HCEC 1CT (cell line): ENCODE measurements around the gene ATRIP.
"Not testable (repeated sequence)": the region's sequence is repeated elsewhere in the genome, so short reads cannot be mapped to it uniquely, and the experiment has no call there.

Experiments used
- DNase-seq: peaks from one replicate; pipeline ENCODE4 v3.0.0-alpha.2; 2017

Gene ATRIP

DNA sequence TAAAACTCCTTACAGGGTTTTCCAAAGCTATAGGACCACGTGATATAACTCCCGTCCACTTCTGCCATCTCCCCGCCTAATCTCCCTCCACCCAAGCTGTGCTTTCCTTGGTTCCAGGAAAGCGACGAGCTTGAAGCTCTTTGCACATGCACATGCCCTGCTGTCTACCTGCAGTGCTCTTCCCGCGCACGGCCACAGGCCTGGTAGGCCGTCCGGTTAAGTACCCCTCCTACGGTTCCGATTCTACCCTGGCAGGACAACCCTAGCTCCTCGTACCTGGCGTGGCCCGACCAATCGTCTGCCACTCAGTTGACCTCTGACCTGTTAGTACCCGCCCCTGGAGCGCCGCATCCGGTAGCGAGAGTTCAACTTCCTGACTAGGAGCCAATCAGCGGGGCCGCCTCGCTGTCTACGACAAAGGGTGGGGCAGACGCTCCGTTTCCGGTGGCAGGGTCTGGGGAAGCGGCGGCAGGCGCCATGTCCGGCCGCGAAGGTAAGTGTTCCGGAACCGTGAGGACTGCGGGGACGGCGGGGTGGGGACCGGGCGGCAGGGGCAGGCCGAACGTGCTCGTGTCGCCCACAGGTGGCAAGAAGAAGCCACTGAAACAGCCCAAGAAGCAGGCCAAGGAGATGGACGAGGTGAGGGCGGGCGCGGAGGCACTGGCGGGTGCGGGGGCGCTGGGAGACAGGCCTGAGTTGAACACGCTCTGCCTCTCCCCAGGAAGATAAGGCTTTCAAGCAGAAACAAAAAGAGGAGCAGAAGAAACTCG is 6.5 kb upstream of the ATRIP start, which contains the start of the genes CCDC51 and TMA7:
TSS of gene CCDC51 (minus strand) at position 300 of the 770 bp plus-strand sequence. CDS start 4,991 bp downstream, outside the sequence.
TSS of gene TMA7 (plus strand) at position 438 of the 770 bp plus-strand sequence. CDS start at position 478, 40 bp downstream.
- DNase-seq, result peak; percentile 96

DNA sequence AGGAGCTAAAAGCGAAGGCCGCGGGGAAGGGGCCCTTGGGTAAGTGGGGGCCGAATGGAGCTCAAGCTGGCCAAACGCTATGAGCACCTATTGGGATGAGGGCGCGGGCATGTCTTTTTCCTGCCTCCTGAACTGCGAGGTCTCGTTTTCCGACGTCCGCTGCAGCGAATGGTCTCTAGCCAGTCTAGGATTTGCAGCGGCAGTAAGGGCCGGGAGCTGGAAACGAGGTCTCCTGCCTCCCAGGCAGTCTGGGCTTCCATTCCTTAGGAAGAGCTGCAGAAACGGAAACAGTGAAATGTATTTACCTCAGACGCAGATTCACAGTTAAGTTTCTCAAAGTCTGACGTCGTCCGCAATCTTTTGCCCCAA is 6.0 kb upstream of the ATRIP start:
- no peak for DNase-seq

DNA sequence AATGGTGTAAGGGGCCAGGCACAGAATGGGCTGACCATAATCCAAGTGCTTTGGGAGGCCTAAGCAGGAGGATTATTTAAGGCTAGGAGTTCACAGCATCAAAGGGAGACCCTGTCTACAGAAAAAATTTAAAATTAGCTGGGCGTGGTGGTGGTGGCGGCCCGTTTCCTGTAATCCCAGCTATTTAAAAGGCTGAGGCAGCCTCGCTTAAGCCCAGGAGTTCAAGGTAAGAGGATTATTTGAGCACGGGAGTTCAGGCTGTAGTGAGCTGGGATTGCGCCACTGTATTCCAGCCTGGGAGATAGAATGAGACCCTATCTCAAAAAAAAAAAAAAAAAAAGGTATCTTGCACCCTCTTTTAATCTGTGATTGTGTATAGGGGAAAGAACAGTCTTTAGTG is 4.6 kb upstream of the ATRIP start:
- no peak for DNase-seq

DNA sequence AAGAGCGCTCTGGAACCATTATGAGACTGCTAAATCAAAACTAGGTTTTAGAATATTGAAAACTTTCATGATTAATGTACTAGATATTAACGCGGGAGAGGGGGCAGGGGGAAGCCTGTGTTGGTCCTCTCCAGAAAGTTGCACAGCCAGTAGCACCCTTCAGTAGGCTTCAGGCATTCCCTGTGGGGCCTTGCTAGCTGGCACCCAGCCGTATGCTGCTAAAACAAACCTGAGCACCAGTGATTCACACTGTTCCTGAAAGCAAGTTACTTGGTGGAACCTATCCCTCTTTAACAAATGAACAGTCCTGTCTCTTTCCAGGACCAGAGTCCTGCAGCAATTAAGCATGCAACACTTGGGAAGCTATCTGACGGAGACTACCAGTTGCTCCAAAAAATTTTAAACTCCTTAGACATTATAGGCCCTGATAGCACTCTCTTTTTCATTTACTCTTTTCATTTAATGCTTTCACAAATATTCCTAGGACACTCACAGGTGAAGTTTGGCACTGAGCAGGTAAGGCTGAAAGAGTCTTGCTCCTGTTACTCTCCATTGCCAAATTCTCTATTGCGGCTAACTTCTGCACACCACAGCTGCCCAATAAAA is 1.2 kb upstream of the ATRIP start:
- no peak for DNase-seq

DNA sequence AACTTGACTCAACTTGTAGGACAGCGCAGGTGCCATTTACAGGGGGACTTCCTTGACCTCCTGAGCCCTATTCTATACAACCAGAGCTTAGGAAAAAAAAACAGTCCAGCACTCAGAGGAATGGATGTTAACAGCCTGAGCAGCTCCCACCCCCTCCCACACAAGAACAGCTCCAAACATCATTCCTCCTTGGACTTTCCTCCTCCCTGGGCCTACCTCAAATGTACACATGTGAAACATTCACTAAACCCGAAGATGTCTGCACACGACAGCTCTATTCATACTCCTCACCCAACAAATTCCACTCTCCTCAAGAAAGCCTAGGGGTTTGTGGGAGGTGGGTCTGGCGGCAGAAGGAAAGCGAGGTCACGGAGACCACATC is 503 bp upstream of the ATRIP start:
- no peak for DNase-seq

DNA sequence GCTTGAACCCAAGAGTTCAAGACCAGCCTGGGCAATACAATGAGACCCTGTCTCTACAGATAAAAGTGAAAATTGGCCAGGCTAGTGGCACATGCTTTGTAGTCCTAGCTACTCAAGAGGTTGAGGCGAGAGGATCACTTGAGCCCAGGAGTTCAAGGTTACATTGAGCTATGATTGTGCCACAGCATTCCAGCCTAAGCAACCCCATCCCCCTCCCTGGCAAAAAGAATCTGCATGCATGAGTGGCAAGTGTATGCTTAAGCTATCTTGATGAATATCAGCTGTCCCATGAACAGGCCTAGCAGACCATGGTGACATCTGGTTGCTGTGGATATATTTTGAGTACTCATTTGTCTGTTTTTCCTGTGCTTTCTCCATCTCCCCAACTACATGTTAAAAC is 4.7 kb downstream of the ATRIP start:
- DNase-seq, result no peak

DNA sequence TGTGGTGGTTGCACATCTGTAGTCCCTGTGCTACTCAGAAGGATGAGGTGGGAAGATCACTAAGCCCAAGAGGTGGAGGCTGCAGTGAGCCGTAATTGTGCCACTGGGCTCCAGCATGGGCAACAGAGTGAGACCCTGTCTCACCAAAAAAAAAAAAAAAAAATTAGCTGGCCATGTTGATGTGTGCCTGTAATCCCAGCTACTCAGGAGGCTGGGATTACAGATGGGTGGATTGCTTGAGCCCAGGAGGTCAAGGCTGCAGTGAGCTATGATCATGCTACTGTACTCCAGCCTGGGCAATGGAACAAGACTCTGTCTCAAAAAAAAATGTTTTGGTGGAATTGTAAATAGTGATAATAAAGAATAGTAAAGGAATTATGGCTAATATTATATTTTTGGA is 9.9 kb downstream of the ATRIP start:
- no peak for DNase-seq

DNA sequence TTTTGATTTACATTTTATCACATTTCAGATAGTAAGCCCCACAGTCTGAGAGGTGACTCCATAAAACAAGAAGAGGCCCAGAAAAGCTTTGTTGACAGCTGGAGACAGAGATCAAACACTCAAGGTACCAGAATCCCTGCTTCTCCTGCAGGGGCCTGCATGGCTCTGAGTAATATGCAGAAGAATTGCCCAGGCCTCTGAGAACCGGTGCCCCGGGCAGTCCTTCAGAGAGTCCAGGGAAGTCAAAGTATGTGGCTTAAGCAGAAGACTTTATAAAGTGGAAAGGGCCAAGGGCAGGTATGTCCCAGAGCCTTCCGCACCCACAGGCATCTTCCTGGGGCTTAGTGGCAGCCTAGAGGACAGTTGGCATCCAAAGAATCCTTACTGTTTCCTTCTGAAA is 12.8 kb downstream of the ATRIP start:
- no peak for DNase-seq

DNA sequence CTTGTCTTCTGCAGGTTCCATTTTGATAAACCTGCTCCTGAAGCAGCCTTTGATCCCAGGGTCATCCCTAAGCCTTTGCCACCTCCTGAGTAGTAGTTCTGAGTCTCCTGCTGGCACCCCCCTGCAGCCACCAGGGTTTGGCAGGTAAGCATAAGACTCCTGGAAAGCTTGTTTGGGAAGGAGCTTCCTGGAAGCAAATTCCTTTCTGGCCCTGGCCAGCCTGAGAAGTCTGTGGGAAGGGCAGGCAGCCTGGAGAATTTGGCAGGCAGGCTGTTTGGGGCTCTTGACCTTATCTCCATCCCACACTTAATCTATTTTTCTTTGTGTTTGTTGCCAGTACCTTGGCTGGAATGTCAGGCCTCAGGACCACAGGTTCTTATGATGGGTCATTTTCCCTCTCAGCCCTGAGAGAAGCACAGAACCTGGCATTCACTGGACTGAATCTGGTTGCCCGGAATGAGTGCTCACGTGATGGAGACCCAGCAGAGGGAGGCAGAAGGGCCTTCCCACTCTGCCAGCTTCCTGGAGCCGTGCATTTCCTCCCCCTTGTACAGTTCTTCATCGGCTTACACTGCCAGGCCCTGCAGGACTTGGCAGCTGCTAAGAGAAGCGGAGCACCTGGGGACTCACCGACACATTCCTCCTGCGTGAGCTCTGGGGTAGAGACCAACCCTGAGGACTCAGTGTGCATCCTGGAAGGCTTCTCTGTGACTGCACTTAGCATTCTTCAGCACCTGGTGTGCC is 13.4 kb downstream of the ATRIP start:
- DNase-seq, result no peak

DNA sequence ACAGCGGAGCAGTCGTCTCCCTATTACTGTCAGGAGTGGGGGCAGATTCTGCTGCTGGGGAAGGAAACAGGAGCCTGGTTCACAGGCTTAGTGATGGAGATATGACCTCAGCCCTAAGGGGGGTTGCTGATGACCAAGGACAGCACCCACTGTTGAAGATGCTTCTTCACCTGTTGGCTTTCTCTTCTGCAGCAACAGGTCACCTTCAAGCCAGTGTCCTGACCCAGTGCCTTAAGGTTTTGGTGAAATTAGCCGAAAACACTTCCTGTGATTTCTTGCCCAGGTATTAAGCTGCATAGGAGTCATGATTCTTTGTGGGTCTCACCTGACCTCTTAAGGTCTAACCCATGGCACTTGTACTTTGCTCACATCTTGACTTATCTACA is 14.0 kb downstream of the ATRIP start:
- no peak for DNase-seq

DNA sequence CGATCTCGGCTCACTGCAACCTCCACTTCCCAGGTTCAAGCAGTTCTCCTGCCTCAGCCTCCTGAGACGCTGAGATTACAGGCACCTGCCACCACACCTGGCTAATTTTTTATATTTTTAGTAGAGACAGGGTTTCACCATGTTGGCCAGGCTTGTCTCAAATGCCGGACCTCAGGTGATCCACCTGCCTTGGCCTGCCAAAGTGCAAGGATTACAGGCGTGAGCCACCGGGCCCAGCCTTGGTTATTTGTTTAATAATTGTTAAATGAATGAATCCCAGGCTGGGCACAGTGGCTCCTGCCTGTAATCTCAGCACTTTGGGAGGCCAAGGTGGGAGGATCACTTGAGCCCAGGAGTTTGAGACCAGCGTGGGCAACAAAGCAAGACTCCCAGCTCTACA is 15.2 kb downstream of the ATRIP start:
- DNase-seq, result not testable (repeated sequence)

DNA sequence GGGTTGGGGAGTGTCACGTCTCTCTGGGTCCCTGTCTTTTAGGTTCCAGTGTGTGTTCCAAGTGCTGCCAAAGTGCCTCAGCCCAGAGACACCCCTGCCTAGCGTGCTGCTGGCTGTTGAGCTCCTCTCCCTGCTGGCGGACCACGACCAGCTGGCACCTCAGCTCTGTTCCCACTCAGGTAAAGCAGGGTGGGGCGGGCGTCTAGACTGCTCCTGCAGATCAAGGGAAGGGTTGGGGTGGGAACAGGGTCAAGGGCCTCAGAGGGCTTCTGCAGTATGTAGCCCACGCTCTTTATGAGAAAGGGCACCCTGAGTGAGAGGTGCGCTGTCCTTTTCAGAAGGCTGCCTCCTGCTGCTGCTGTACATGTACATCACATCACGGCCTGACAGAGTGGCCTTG is 17.2 kb downstream of the ATRIP start:
- no peak for DNase-seq

DNA sequence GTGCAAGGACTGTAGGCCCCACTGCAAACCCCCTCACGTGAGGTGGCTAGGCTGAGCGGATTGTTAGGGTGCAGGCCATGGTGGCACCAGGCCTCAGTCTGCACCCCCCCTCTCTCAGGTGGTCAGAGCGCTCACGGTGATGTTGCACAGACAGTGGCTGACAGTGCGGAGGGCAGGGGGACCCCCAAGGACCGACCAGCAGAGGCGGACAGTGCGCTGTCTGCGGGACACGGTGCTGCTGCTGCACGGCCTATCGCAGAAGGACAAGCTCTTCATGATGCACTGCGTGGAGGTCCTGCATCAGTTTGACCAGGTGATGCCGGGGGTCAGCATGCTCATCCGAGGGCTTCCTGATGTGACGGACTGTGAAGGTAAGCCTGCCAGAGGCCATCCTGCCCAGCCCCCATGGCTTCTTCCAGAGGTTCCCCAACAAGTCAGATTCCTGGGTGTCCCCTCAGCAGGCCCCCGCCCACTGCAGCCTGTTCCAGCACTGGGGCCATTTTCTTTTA is 18.2 kb downstream of the ATRIP start:
- no peak for DNase-seq

DNA sequence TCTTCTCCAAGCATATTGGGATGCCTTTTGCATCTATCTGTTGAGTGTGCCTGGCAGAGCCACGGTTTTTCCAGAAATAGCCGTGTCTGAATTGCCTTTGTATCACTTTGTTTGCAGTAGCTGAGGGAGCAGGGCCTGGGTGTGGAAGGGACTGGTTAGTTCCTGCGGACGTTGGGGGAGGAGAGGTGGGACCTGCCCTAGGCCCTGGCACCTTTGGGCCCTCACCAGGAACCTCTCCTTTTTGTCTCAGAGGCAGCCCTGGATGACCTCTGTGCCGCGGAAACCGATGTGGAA is 18.6 kb downstream of the ATRIP start:
- no peak for DNase-seq

DNA sequence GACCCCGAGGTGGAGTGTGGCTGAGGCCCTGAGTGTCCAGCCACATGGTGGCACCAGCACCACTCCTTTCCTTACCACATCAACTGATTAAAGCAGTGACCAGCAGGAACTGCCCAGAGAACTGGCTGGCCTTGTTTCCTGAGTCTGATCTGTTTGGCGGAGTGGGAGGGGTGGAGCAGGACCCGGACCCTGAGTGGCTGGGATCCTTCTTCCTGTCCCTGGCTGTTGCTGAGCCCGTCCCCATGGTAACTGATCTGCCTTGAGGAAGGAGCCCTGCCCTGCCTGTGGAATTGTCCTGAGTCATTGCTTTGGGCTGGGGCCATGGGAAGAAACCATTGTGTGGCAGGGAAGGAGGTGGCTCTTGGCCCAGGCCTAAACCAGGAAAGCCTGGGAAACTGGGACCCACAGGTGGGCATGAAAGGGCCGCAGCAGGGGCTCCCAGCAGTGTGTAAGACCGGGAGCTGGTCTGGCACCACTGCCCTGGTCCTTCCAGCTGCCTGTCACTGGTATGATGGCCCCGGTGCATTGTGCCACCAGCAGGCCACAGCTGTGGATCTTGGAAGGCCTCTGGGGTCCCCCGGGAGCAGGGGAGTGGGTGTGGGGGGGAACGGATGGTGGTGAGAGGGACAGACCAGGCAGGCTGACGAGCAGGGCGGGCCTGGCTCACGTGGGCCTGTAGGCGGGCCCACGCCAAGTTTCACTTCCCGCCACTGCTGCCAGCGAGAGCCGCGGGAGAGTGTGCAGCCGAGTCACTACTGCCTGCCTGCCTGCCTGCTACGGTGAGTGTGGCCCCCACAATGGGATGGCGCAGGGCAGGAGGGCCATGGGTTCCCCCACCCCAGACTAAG is 19.2 kb downstream of the ATRIP start:
- DNase-seq, result peak; percentile 100

DNA sequence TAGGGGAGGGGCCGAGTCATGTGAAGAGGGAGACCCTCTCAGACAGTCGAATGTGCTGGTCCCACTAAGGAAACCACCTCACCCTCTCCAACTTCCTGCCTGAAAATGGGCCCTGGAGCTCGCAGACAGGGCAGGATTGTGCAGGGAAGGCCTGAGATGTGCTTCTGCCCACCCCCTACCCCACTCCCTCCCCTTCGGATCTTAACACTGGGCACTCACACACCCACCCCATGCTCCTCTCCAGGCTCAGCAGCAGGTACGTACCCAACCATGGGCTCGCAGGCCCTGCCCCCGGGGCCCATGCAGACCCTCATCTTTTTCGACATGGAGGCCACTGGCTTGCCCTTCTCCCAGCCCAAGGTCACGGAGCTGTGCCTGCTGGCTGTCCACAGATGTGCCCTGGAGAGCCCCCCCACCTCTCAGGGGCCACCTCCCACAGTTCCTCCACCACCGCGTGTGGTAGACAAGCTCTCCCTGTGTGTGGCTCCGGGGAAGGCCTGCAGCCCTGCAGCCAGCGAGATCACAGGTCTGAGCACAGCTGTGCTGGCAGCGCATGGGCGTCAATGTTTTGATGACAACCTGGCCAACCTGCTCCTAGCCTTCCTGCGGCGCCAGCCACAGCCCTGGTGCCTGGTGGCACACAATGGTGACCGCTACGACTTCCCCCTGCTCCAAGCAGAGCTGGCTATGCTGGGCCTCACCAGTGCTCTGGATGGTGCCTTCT is 20.0 kb downstream of the ATRIP start:
- DNase-seq, result no peak

DNA sequence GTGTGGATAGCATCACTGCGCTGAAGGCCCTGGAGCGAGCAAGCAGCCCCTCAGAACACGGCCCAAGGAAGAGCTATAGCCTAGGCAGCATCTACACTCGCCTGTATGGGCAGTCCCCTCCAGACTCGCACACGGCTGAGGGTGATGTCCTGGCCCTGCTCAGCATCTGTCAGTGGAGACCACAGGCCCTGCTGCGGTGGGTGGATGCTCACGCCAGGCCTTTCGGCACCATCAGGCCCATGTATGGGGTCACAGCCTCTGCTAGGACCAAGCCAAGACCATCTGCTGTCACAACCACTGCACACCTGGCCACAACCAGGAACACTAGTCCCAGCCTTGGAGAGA is 20.5 kb downstream of the ATRIP start:
- DNase-seq, result no peak

DNA sequence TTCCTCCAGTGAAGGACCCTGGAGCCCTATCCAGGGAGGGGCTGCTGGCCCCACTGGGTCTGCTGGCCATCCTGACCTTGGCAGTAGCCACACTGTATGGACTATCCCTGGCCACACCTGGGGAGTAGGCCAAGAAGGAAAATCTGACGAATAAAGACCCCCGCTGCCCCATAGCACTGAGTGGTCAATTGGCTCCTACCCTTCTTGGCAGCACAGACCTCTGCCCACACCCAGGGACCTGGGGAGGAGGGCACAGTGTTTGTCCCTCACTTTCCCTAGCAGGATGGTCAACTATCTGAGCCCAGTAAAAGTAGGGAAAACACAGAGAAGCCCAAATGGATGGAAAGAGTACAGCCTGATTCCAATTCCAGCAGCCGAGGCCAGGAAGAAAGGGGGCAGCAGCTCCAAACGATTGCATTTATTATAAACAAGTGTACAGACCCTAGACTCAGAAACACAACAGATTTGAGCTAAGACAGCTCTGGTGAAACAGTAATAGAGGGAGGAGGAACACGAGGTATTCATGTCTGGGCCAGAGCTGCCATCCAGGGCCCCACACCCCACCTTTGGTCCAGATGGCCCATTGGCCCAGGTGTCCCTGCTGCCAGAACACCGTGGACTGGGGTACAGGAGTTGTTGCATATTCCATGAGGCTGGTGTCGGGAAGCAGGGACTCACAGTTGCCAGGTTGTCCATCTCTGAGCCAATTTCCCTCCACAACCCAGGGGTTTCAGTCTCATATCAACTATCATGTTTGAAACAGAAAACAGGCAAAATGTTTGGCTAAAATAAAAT is 21.1 kb downstream of the ATRIP start:
- DNase-seq, result no peak

DNA sequence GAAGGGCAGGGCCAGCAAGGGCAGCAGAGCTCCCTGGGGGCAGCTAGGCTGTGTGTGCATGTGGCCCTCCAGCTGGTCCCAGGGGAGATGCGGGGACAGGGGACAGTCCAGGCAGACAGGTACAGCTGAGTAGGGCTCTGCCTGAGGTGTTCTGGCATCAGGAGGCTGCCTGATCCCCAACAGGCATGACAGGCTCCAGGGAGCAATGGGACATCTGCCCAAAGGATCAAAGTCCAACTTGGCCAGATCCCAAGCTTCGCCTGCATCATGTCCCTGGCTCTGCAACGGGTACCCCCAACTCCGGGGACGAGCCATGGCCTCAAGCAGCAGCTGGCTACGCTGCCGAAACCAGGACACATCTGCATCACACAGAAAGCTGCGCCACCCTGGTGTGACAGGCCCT is 21.8 kb downstream of the ATRIP start:
- DNase-seq, result no peak

DNA sequence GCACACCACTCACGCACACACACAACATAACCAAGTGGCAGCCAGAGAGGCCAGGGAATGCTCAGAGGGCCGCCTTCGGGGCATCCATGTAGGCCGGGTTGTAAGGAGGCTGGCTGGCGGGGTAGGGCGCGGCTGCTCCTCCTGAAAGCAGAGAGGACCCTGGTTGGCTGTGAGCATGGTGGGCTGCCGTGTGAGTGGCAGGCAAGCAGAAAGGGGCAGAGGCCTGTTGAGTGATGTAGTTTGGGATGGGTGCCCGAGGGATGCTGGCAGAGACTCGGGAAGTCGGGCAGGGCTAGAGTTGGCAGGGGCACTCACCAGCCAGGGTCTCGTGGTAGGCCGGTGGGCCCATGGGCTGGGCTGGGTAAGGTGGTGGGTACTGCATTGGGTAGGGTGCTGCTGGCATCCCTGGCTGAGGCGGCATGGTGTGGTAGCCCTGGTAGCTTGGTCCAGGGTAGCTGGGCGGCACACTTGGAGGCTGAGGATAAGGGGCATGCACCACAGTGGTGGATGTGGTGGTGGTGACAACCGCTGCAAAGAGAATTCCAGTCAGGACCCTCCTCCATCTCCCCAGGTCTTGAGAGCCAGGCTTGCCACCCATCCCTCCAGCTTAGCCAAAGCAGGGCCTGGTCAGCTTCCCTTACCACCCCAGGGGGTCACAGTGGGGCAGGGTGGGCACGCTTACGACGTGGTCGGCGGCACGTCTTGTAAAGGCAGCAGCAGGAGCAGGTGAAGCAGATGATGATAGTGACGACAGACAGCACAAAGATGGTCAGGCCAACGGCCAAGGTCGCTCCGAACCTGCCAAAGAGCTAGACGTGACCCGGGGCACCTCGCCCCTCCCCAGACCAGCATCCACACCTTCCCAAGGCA is 22.7 kb downstream of the ATRIP start:
- no peak for DNase-seq

DNA sequence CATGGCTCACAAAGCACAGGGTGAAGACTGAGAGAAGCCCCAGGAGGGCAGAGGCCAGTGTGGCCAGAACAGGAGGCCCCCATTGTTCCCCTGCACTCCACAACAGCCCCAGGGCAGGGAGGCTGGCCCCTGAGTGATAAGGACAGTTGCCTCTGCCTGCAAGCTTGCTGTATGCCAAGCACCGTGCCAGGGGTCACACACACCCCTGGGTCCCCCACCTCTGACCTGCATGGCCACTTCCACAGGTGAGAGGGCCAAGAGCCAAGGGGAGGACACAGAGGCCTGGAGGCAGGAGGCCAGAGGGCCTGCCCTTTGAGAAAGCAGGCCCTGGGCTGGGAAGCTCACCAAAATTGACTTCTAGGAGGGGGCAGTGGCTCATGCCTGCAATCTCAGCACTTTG is 23.7 kb downstream of the ATRIP start:
- no peak for DNase-seq
